ENCODE data around the gene VSTM2B.
"Not testable (repeated sequence)": the region's sequence is repeated elsewhere in the genome, so short reads cannot be mapped to it uniquely, and the experiment has no call there.

Gene VSTM2B

DNA sequence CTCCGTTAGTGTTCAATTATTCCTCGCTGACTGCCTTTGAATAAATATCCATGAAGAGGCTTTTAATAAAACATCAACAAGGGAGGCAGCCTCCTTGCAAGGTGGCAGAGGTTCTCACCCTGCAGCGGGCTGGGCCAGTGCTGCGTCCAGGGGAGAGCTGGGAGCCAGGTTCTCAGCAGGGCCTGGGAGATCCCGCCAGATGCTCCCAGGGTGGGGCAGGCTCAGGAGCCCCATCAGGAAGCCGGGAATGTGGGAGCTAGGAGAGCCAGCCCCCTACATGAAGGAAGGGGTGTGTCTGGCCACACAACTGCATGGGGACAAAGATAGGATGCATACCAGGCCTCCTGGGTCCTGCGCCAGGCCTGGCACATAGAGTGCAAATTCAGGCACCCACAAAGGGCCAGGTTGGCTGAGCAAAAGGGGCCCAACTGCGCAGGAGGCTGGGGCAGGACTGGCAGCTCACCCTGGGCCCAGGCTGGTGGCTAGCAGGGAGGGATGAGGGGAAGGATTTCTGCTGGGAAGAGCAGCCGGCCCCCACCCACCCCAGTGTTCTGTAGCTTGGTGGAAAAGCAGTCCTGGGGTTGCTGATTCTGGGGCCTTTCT lies 22.8 kb downstream of the VSTM2B start:
- no peak for DNase-seq

DNA sequence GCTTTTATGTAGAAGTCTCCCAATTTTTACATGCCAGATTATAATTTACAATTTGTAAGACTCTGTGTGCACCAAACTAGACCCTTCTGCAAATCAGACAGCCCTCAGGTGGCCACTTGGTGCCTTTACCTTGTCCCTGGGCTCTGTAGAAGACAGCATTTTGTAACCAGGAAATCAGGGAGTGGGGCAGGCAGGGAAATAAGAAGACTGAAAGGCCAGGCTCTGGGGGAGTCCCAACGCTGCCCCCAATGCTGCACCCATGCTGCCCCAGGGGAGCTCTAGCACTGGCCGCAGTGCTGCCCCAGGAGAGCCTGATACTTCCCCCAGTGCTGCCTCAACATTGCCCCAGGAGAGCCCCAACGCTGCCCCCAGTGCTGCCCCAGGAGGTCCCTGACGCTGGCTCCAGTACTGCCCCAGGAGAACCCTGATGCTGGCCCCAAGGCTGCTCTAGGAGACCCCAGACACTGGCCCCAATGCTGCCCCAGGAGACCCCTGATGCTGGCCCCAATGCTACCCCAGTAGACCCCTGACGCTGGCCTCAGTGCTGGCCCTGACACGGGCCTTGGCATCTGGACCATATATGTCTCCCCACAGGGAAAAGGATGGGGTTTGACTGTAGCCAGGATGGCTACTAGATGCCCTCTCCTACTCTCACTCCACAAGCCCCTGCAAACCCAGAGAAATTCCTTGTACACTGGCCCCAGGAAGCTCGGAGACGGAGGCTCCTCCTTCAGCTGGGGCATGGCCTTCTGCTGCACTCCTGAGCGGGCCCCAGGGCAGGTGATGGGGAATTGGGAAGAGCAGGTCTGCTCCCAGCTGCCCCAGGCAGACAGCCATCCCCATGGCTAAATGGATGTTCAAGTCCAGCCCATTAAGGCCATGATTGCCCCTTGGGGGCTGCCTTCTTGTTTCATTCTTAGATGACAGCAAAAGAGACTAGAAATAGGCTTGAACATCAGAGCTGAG lies 23.6 kb downstream of the VSTM2B start:
- DNase-seq, result no peak

DNA sequence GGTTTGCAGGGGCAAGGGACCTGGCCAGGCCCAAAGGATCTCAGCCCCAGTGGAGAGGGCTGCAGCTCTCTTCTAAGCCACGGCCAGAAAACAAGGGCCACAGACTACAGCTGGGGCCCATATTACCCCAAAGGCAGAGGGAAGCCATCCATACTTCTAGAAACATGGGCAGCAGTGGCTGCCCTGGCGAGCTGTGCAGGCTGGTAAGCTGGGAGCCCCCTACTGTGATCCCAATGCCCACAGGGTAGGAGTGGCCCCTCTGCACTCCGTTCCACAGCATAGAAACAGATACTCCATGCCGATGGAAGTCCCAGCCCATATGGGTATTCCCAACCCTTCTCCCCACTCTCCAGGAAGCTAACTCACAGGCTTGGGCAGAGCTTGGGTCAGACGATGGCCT lies 25.1 kb downstream of the VSTM2B start:
- DNase-seq, result no peak

DNA sequence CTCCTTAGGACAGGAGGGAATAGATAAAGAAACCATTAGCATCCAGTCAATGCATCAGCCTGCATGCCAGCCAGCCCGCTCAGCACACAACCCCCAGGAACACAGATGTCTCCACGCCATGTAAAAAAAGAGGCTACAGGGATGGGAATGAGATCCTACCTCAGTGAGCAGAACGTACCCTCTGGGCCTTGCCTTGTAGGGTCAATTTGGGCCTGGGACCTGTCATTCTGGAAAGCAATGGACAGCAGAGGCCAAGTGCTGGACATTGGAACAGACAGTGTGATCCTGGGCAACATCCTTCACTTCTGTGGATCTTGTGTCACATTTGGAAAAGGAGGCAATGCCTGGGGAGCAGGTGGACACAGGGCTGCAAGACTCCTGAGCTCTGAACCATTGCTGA lies 26.0 kb downstream of the VSTM2B start:
- no peak for DNase-seq

DNA sequence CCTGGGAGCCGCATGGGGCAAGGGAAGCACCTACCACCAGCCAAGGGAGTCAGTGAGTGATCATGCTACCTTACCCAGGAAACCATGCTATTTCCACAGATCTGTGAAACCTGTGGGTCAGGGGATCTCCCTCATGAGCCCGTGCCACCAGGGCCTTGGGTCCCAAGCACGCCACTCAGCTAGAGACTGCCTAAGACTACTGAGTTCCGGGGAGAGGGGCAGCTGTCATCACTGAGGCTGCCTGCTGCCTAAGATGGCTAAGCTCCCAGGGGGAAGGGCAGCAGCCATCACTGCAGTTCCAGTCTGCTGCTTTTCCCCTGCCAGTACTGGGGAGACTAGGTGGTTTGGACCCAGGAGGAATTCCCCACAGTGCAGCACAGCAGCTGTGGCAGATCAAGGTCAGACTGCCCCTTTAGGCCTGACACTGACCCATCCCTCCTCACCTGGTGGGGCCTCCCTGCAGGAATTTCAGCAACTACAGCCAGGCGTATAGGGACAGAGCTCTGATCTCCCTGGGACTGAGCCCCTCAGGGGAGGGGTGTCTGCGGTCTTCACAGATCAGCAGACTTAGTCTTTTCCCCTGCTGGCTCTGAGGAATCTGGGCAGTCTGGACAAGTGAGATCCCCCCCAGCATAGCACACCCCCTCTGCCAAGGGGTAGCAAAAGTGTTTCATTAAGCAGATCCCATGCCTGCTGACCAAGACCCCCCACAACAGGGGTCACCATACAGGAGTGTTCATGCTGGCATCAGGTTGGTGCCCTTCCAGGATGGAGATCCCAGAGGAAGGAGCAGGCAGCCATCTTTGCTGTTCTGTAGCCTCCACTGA lies 26.9 kb downstream of the VSTM2B start:
- DNase-seq, result no peak

DNA sequence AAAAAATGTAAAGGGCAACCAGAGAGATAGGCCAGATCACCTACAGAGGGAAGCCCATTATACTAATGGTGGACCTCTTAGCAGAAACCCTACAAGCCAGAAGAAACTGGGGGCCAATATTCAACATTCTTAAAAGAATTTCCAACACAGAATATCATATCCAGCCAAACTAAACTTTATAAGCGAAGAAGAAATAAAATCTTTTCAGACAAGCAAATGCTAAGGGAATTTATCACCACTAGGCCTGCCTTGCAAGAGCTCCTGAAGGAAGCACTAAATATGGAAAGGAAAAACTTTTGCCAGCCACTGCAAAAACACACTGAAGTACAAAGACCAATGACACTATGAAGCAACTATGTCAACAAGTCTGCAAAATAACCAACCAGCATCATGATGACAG lies 28.4 kb downstream of the VSTM2B start:
- DNase-seq, result no peak

- DNase-seq, result not testable (repeated sequence)
Measured at GRCh38 chr19:29559110-29559509, 33.3 kb downstream of the VSTM2B start.

GRCh38 chr19:29559743-29560142 lies 33.9 kb downstream of the VSTM2B start:
- no peak for DNase-seq

DNA sequence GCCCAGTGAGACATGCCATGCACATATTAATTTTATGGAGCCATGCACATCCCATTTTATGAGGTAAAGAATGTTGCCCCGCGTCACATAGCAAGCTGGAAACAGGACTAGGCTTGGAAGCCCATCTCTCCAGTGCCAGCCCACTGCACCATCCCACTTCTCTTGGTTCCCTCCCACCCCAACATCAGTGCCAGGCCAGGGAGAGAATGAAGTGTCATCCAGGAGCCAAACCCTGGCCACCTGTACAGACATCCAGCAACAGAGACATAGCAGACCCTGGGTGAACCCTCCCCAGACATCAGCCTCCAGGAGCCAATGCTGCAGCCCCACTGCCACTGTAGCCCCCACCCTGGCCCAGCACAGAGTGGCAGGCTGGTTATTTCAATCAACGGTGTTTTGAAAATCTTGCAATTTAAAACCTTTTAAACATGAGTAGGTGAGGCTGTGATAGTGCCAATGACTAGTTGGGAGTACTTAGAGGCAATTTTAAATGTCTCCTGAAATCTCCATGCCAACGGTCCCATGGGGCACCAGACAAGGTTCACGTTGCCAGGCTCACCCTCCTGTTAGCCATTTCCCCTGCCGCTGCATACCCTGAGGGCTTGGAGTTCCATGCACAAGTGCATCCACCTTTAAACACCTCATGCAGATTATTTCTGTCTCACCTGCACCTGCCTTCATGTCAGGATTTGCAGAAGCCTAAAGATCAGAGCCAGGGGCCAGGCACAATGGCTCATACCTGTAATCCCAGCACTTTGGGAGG lies 34.7 kb downstream of the VSTM2B start:
- DNase-seq, result no peak

GRCh38 chr19:29561601-29562000 lies 35.8 kb downstream of the VSTM2B start:
- DNase-seq, result no peak

- no peak for DNase-seq
Measured at GRCh38 chr19:29562299-29563297, 36.8 kb downstream of the VSTM2B start.

DNA sequence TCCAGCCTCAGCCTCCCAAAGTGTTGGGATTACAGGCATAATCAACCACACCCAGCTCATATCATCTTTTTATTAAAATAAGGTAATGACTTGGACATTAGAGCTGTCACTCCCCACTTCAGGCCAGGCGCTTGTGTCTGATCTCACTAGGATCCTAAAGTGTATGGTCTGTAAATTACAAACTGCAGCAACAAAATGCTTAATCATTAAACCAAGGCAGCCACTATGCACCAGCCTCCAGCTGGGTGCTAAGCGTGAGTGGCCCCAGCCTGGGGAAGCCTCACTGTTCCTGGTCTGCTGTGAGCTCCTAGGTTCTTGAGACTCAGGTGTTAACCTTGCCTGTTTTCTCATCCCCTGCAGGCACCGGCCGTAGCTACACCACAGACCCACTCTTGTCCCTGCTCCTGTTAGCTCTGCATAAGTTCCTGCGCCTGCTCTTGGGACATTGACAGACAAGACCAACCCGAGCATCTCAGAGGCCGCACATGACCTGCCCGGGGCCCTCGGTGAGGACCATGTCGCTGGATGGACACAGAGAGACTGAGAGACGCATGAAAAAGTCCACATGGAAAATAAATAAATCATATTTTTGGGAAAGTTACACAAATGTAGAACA lies 37.8 kb downstream of the VSTM2B start:
- DNase-seq, result no peak

GRCh38 chr19:29564574-29565005 lies 38.8 kb downstream of the VSTM2B start:
- no peak for DNase-seq

DNA sequence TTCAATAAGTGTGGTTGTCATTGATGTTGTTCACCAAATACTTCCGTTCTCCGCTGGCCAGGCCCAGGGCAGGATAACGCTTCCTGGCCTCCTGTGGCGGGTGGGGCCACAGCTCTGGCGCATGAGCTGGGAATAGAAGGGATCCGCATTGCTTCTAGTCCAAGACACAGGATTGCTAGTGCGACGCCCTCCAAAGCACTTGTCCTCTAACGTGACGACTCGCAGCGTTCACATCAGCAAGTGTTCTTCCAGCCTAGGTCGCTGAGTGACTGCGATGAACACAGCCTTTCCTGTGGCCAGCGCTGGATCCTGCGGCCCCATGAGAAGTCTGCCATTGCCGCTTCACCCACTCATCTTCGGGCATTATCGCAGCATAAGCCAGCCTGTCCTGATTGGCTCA lies 39.4 kb downstream of the VSTM2B start:
- no peak for DNase-seq

- no peak for DNase-seq
Measured at GRCh38 chr19:29566496-29567054, 40.8 kb downstream of the VSTM2B start.

DNA sequence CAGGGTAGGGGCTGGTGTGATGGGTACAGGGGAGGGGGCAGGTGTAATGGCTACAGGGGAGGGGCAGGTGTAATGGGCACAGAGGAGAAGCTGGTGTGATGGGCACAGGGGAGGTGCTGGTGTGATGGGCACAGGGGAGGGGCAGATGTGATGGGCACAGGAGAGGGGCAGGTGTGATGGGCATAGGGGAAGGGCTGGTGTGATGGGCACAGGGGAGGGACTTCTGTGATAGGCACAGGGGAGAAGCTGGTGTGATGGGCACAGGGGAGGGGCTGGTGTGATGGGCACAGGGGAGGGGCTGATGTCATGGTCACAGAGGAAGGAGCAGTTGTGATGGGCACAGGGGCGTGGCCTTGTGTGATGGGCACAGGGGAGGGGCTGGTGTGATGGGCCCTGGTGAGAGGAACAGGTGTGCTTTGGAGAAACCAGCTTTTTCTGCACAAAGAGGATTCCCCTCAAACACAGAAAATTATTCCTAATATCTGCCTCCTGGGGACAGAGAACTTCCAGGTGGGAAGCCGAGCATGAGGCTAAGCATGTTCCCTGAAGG lies 41.6 kb downstream of the VSTM2B start:
- no peak for DNase-seq

DNA sequence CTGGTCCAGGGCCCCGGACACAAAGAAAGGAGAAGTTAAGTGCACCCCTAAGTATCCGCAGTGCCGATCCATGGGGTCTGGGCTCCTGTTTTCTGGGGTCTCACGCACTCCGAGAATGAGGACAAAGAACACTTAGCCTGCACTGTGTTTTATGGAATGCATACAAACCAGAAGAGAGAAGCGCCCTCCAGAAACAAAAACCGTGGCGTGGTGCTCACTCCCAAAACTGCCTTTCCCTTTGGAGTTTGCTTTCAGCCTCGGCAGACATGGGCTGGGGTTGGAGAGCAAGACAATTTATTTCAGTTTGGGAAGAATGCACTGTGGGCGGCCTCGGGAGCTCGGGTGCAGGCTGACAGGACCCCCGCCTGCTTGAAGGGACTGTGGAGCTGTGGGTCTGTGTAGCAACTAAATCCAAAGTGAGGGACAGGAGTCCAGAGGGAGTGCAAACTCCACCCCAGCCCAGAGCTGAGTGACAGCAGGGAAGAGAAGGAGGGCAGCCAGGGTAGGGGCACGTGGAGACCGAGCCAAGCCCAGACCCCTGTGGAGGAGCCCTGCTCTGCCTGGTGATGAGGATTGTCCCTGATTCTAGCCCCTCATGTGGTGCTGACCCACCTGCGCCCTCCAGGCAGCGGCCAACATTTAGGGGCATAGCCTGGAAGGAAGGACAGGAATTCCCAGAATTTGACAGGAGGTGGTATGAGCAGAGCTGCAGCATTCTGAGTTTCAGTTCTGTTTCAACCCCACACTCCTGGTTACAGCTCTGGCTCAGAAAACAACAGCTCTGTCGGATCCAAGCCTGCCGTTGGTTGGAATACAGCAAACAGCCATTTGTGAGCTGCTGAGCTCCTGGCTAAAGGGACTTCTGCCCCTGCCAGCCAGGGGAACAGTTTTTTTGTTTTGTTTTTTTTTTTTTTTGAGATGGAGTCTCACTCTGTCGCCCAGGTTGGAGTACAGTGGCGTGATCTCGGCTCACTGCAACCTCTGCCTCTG lies 42.5 kb downstream of the VSTM2B start:
- no peak for DNase-seq

DNA sequence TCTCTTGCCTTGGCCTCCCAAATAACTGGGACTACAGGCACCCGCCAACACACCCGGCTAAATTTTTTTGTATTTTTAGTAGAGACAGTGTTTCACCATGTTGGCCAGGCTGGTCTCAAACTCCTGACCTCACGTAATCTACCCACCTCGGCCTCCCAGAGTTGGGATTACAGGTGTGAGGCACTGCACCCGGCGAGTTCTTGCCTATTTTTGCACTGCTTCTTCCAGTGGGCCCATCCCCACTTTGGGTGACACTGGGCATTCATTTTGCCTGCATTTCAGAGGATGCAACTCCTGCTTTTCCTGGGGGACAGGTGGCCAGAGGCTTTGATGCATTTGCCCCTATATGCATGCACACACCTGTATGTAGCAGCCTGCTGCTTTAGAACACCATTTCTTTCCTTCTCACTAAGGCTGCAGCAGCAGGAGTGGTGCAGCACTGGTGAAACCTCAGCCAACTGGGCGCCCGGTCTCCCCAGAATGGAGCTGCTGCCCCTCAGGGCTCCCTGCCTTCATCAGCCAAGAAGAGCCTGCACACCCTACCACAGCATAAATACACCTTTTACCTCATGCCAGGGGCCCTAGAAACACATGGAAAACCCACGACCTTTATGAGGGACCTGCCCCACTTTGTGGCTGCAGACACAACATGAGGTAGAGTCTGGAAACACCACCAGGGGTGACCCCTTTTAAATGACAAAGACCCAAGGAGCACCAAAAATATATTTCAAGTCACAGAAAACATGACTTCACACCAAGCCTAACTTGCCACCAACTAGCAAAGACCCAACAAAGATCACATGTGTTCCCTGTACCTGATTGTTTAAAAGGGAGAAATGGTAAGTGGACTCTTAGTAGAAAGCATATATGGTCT lies 43.5 kb downstream of the VSTM2B start:
- no peak for DNase-seq
